Astrocyte (in vitro differentiated cells and primary cell): ENCODE data around the gene ITGA2B.

Source experiments
- EZH2 ChIP-seq: IDR thresholded peaks from 2 replicates; pipeline ENCODE4 v1.6.1; 2012; ENCODE audit warnings: mild to moderate bottlenecking, low read length, inconsistent platforms; ENCODE audit not compliant: insufficient read depth
- TF ChIP-seq, protein P1 (sequence below): IDR thresholded peaks from 2 replicates; pipeline ENCODE4 v1.5.1; 2011; ENCODE audit warnings: low read depth, mild to moderate bottlenecking, inconsistent platforms, low read length, moderate library complexity; ENCODE audit not compliant: insufficient read depth

GRCh38 chr17:44363613-44364159, 25.8 kb downstream of the ITGA2B start, which contains the start of gene FAM171A2:
- TF ChIP-seq, protein P1, sequence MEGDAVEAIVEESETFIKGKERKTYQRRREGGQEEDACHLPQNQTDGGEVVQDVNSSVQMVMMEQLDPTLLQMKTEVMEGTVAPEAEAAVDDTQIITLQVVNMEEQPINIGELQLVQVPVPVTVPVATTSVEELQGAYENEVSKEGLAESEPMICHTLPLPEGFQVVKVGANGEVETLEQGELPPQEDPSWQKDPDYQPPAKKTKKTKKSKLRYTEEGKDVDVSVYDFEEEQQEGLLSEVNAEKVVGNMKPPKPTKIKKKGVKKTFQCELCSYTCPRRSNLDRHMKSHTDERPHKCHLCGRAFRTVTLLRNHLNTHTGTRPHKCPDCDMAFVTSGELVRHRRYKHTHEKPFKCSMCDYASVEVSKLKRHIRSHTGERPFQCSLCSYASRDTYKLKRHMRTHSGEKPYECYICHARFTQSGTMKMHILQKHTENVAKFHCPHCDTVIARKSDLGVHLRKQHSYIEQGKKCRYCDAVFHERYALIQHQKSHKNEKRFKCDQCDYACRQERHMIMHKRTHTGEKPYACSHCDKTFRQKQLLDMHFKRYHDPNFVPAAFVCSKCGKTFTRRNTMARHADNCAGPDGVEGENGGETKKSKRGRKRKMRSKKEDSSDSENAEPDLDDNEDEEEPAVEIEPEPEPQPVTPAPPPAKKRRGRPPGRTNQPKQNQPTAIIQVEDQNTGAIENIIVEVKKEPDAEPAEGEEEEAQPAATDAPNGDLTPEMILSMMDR: peak; percentile 8
- TF ChIP-seq EZH2: no peak
